Neural cell (in vitro differentiated cells): Measurements from ENCODE around the gene RTP1. TPM values are rescaled to one million over a fixed set of nuclear protein-coding genes. Genes with fewer than 3 reads are reported as not detected.

Experiments used
- H2AFZ ChIP-seq: fragments of 200-600, 300-800 bp; sonication (generic), shearing (Covaris generic); 2 replicates; pipeline ENCODE4 v1.6.0; 2014; ENCODE audit warnings: low read depth, mild to moderate bottlenecking, antibody characterized with exemption, low read length, moderate library complexity
- H3F3A ChIP-seq: fragments of 200-600 bp; shearing (Covaris generic); 2 replicates; pipeline ENCODE4 v1.6.1; 2016; ENCODE audit warnings: mild to moderate bottlenecking, moderate library complexity, mixed read lengths, antibody characterized with exemption, low read length; ENCODE audit not compliant: insufficient read depth, poor library complexity, severe bottlenecking
- H3K27ac ChIP-seq: fragments of 200-600, 300-800 bp; sonication (generic), shearing (Covaris generic); 2 replicates; pipeline ENCODE4 v1.5.1; 2014; ENCODE audit warnings: mild to moderate bottlenecking, low read length, moderate library complexity
- H3K27me3 ChIP-seq: fragments of 300-800, 200-600 bp; sonication (generic), shearing (Covaris generic); 2 replicates; pipeline ENCODE4 v1.6.0; 2014; ENCODE audit warnings: mild to moderate bottlenecking, low read depth, low read length, moderate library complexity; ENCODE audit not compliant: insufficient read depth
- H3K36me3 ChIP-seq: fragments of 300-800, 200-600 bp; sonication (generic), shearing (Covaris generic); 2 replicates; pipeline ENCODE4 v1.5.1; 2014; ENCODE audit warnings: mild to moderate bottlenecking, antibody characterized with exemption, low read length, moderate library complexity; ENCODE audit not compliant: insufficient read depth
- H3K4me2 ChIP-seq: fragments of 300-800, 200-600 bp; sonication (generic), shearing (Covaris generic); 2 replicates; pipeline ENCODE4 v1.6.0; 2014; ENCODE audit warnings: mild to moderate bottlenecking, low read length
- H3K4me3 ChIP-seq: fragments of 300-800, 200-600 bp; sonication (generic), shearing (Covaris generic); 2 replicates; pipeline ENCODE4 v1.5.1; 2014; ENCODE audit warnings: mild to moderate bottlenecking, low read length, moderate library complexity
- H3K79me2 ChIP-seq: fragments of 200-600 bp; shearing (Covaris generic); replicated peaks from 2 replicates; pipeline ENCODE4 v1.6.0; 2014; ENCODE audit warnings: mild to moderate bottlenecking, low read length, moderate library complexity; ENCODE audit not compliant: insufficient read depth
- H3K9ac ChIP-seq: fragments of 300-800, 200-600 bp; sonication (generic), shearing (Covaris generic); 2 replicates; pipeline ENCODE4 v1.6.1; 2016; ENCODE audit warnings: mild to moderate bottlenecking, low read length, mixed read lengths
- H3K9me2 ChIP-seq: fragments of 200-600 bp; shearing (Covaris generic); 2 replicates; pipeline ENCODE4 v1.6.1; 2016; ENCODE audit warnings: mild to moderate bottlenecking, low read length, mixed read lengths; ENCODE audit not compliant: insufficient read depth
- H3K9me3 ChIP-seq: fragments of 200-600, 300-800 bp; sonication (generic), shearing (Covaris generic); 2 replicates; pipeline ENCODE4 v1.6.1; 2016; ENCODE audit warnings: mild to moderate bottlenecking, mixed run types, low read length, moderate library complexity, mixed read lengths
- H4K20me1 ChIP-seq: fragments of 200-600 bp; shearing (Covaris generic); 2 replicates; pipeline ENCODE4 v1.6.1; 2016; ENCODE audit warnings: mild to moderate bottlenecking, mixed run types; ENCODE audit not compliant: insufficient read depth
- EP300 ChIP-seq: fragments of 450-650 bp; conservative IDR thresholded peaks from 2 replicates; pipeline ENCODE4 v1.6.1; 2014; ENCODE audit warnings: antibody characterized with exemption, mild to moderate bottlenecking, moderate library complexity; ENCODE audit not compliant: poor library complexity, severe bottlenecking
- EZH2 ChIP-seq: fragments of 200-600, 300-800 bp; shearing (Covaris generic), sonication (generic); IDR thresholded peaks from 2 replicates; pipeline ENCODE4 v1.6.1; 2014; ENCODE audit warnings: antibody characterized with exemption, low read length, borderline replicate concordance, mild to moderate bottlenecking; ENCODE audit not compliant: insufficient read depth, poor library complexity, severe bottlenecking
- MXI1 ChIP-seq: fragments of 450-650 bp; conservative IDR thresholded peaks from 2 replicates; pipeline ENCODE4 v1.6.1; 2014; ENCODE audit warnings: antibody characterized with exemption, mild to moderate bottlenecking; ENCODE audit not compliant: poor library complexity, severe bottlenecking
- POLR2AphosphoS5 ChIP-seq: IDR thresholded peaks from 2 replicates; pipeline ENCODE4 v1.6.1; 2012
- RAD21 ChIP-seq: fragments of 450-650 bp; conservative IDR thresholded peaks from 2 replicates; pipeline ENCODE4 v1.6.1; 2014; ENCODE audit warnings: antibody characterized with exemption, mild to moderate bottlenecking, moderate library complexity
- REST ChIP-seq: IDR thresholded peaks from 2 replicates; pipeline ENCODE4 v1.6.1; 2012; ENCODE audit warnings: borderline replicate concordance
- SMC3 ChIP-seq: fragments of 450-650 bp; conservative IDR thresholded peaks from 2 replicates; pipeline ENCODE4 v1.6.1; 2014; ENCODE audit warnings: antibody characterized with exemption, mild to moderate bottlenecking, moderate library complexity; ENCODE audit not compliant: poor library complexity
- TAF1 ChIP-seq: IDR thresholded peaks from 2 replicates; pipeline ENCODE4 v1.6.1; 2012; ENCODE audit warnings: low read depth
- polyA plus RNA-seq: library from polyadenylated mRNA; depleted of rRNA; stranded (reverse); fragments of >200 nt; gene quantifications from 2 replicates; pipeline ENCODE4 v1.2.3, GENCODE V29; 2014
- TF ChIP-seq, protein P1 (sequence below): fragments of 450-650 bp; IDR thresholded peaks from 2 replicates; pipeline ENCODE4 v1.5.1; 2014; ENCODE audit warnings: antibody characterized with exemption, mild to moderate bottlenecking, moderate library complexity; ENCODE audit not compliant: poor library complexity, severe bottlenecking

RTP1 gene
- polyA plus RNA-seq, 1 donor from 2014 or later = 2.0 TPM

DNA sequence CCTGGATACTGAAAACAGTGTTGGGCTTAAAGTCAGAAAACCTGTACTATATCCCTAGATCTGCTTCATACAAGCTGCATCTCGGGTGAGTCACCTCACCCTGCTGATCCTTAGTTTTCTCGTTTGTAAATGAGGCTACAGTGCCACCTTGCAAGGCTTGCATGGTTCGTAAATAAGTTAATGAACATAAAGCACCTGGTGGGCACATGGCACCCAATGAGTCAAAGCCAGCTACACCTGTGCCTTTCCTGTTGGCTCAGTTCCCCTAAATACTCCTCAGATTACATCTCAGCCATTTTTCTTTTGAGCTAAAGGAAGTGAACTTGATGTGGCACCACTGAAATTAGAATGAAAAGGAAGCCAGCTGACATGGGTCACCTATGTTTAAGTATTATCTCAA lies 26.5 kb downstream of the RTP1 start:
- no peaks in the 10 kb centered on the region for H3K9me3 ChIP-seq
- no peak overlapping the region for H3K4me2 ChIP-seq
- no peaks in the 10 kb centered on the region for H3K36me3 ChIP-seq
- no peaks in the 10 kb centered on the region for H3F3A ChIP-seq
- no peak overlapping the region for H3K9ac ChIP-seq
- no peak overlapping the region for H3K4me3 ChIP-seq
- TF ChIP-seq MXI1 (no peak), EZH2 (no peak), REST (no peak), SMC3 (no peak), POLR2AphosphoS5 (no peak), EP300 (no peak), RAD21 (no peak), TAF1 (no peak)
- TF ChIP-seq, protein P1, sequence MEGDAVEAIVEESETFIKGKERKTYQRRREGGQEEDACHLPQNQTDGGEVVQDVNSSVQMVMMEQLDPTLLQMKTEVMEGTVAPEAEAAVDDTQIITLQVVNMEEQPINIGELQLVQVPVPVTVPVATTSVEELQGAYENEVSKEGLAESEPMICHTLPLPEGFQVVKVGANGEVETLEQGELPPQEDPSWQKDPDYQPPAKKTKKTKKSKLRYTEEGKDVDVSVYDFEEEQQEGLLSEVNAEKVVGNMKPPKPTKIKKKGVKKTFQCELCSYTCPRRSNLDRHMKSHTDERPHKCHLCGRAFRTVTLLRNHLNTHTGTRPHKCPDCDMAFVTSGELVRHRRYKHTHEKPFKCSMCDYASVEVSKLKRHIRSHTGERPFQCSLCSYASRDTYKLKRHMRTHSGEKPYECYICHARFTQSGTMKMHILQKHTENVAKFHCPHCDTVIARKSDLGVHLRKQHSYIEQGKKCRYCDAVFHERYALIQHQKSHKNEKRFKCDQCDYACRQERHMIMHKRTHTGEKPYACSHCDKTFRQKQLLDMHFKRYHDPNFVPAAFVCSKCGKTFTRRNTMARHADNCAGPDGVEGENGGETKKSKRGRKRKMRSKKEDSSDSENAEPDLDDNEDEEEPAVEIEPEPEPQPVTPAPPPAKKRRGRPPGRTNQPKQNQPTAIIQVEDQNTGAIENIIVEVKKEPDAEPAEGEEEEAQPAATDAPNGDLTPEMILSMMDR = no peak
- no peaks in the 10 kb centered on the region for H4K20me1 ChIP-seq
- H3K79me2 ChIP-seq = no peaks in the 10 kb centered on the region
- H3K9me2 ChIP-seq = no peaks in the 10 kb centered on the region
- H3K27me3 ChIP-seq = no peaks in the 10 kb centered on the region
- H2AFZ ChIP-seq = no peak overlapping the region
- no peak overlapping the region for H3K27ac ChIP-seq

- Histone ChIP-seq H3K9me2 (no peaks in the 10 kb centered on the region), H3K9me3 (no peaks in the 10 kb centered on the region), H4K20me1 (no peaks in the 10 kb centered on the region), H2AFZ (no peak overlapping the region), H3K79me2 (no peaks in the 10 kb centered on the region), H3K36me3 (no peaks in the 10 kb centered on the region), H3K27ac (no peak overlapping the region), H3K27me3 (no peaks in the 10 kb centered on the region), H3F3A (no peaks in the 10 kb centered on the region), H3K4me2 (no peak overlapping the region), H3K9ac (no peak overlapping the region), H3K4me3 (no peak overlapping the region)
- TF ChIP-seq RAD21 = no peak
- no peak for TF ChIP-seq REST
- TF ChIP-seq, protein P1 = no peak
- no peak for TF ChIP-seq POLR2AphosphoS5
- TF ChIP-seq TAF1 = no peak
- TF ChIP-seq EZH2 = no peak
- no peak for TF ChIP-seq EP300
- no peak for TF ChIP-seq SMC3
Observed at GRCh38 chr3:187227658-187228258, 30.5 kb downstream of the RTP1 start.
